K562 (cell line): ENCODE results near the gene STX1A. TPM values are rescaled to one million over a fixed set of nuclear protein-coding genes. Genes with fewer than 3 reads are reported as not detected.

ENCODE experiments used
- ATAC-seq: fragments of 200-7000 bp; cut with Tn5 transposase; 3 replicates; pipeline ENCODE4 v1.9.1; 2020; ENCODE audit warnings: moderate library complexity
- BruUV-seq: library from RNA; stranded (reverse); fragments of 400-500 nt; replicated peaks from 2 replicates; lab custom pipeline; 2021; lab: Mats Ljungman, UMichigan
- CTCF ChIA-PET: fragments of 300-600 bp; formaldehyde crosslinking; extraction: SDS; loops from one replicate; lab custom pipeline; 2021; ENCODE audit warnings: low intra/inter-chr PET ratio; lab: Yijun Ruan, JAX
- POLR2A ChIA-PET: fragments of 300-600, 350-650 bp; sonication (Branson Sonifier 250); formaldehyde crosslinking; extraction: SDS; loops from one replicate; lab custom pipeline; 2021; ENCODE audit warnings: antibody characterized with exemption, inconsistent platforms; lab: Yijun Ruan, JAX
- DNase-seq, 4 experiments: peaks; one replicate each; pipeline versions ENCODE4 v3.0.0 to v3.0.0-alpha.2; 2011 to 2018; ENCODE audit warnings: low spot score in 3 of 4, mixed read lengths in 3 of 4; ENCODE audit errors: extremely low read depth in 1 of 4
- FAIRE-seq: peaks from 2 replicates; lab custom pipeline; 2011; peaks lifted over from hg19 to GRCh38; lab: Jason Lieb, UNC
- H2AFZ ChIP-seq: 2 replicates; pipeline ENCODE4 v1.6.0; 2011; ENCODE audit warnings: low read depth, low read length, control low read depth, inconsistent platforms
- H3K27ac ChIP-seq: fragments of 200-600 bp; 3 replicates; pipeline ENCODE4 v1.8.0; 2011; ENCODE audit warnings: low read depth, mild to moderate bottlenecking, control low read depth, inconsistent platforms, low read length, moderate library complexity, mixed read lengths; ENCODE audit errors: extremely low read depth
- H3K27me3 ChIP-seq, 2 experiments: fragments of 300-600 bp in 1 of 2; 2 replicates in 1 of 2; 3 replicates in 1 of 2; pipeline versions ENCODE4 v1.6.0 to v1.8.0; 2011; ENCODE audit warnings: inconsistent platforms in 2 of 2, low read length in 2 of 2, mild to moderate bottlenecking in 1 of 2, mixed read lengths in 1 of 2, moderate library complexity in 1 of 2; ENCODE audit not compliant: control insufficient read depth in 2 of 2, insufficient read depth in 2 of 2
- H3K36me3 ChIP-seq: fragments of 300-600 bp; 3 replicates; pipeline ENCODE4 v1.8.0; 2011; ENCODE audit warnings: mild to moderate bottlenecking, low read length, inconsistent platforms; ENCODE audit not compliant: control insufficient read depth, insufficient read depth
- H3K4me1 ChIP-seq, 2 experiments: fragments of 200-600 bp in 1 of 2; replicated peaks in 1 of 2; 2 replicates in 1 of 2; 3 replicates in 1 of 2; pipeline versions ENCODE4 v1.5.1 to v1.8.0; 2011; ENCODE audit warnings: inconsistent platforms in 2 of 2, low read length in 2 of 2, mild to moderate bottlenecking in 1 of 2, mixed read lengths in 1 of 2, moderate library complexity in 1 of 2; ENCODE audit not compliant: control insufficient read depth in 2 of 2, insufficient read depth in 2 of 2
- H3K4me2 ChIP-seq: 2 replicates; pipeline ENCODE4 v1.6.1; 2011; ENCODE audit warnings: low read length, control low read depth, inconsistent platforms, mixed read lengths; ENCODE audit not compliant: insufficient read depth
- H3K4me3 ChIP-seq: fragments of 200-600 bp; sonication (generic), shearing (Covaris generic); 2 replicates; pipeline ENCODE4 v1.5.1; 2016; ENCODE audit warnings: control low read depth, inconsistent platforms
- H3K79me2 ChIP-seq: fragments of 200-600 bp; 3 replicates; pipeline ENCODE4 v1.8.0; 2011; ENCODE audit warnings: low read length, inconsistent platforms; ENCODE audit not compliant: control insufficient read depth, insufficient read depth
- H3K9ac ChIP-seq, 2 experiments: 2 replicates each; pipeline versions ENCODE4 v1.6.0 to v1.6.1; 2011; ENCODE audit warnings: low read depth in 2 of 2, low read length in 2 of 2, control low read depth in 1 of 2, inconsistent platforms in 1 of 2, mild to moderate bottlenecking in 1 of 2, mixed read lengths in 1 of 2; ENCODE audit not compliant: insufficient read depth in 1 of 2
- H3K9me1 ChIP-seq: one replicate; pipeline ENCODE4 v1.6.0; 2011; ENCODE audit warnings: inconsistent platforms, mild to moderate bottlenecking, low read length, moderate library complexity; ENCODE audit not compliant: control insufficient read depth, insufficient read depth
- H3K9me3 ChIP-seq: replicated peaks from 2 replicates; pipeline ENCODE4 v1.5.1; 2011; ENCODE audit warnings: low read depth, low read length, inconsistent platforms; ENCODE audit not compliant: control insufficient read depth, insufficient read depth
- H4K20me1 ChIP-seq: replicated peaks from 2 replicates; pipeline ENCODE4 v1.6.1; 2011; ENCODE audit warnings: low read length, inconsistent platforms, mixed read lengths; ENCODE audit not compliant: control insufficient read depth, insufficient read depth
- ZBTB1 ChIP-seq: sonication (generic); formaldehyde crosslinking; IDR thresholded peaks from 2 replicates; pipeline ENCODE4 v1.8.1; 2023; ENCODE audit warnings: missing genetic modification reagents, low read depth, mild to moderate bottlenecking, borderline replicate concordance
- WGBS: fragments of 100-300 bp; shearing (Covaris generic); methylation state at CpG from one replicate; pipeline ENCODE4 v1.1.6; 2016; ENCODE audit warnings: low coverage, mixed read lengths; ENCODE audit not compliant: insufficient coverage; ENCODE audit errors: missing lambda C conversion rate; 5-methylcytosine and 5-hydroxymethylcytosine counted together
- in situ Hi-C: fragments of 300-500 bp; cut with MboI; formaldehyde crosslinking; loops from 4 replicates; pipeline ENCODE4 v1.15.0; 2018; ENCODE audit warnings: inconsistent platforms, mixed read lengths
- intact Hi-C: fragments of 100-400 bp; cut with micrococcal nuclease; formaldehyde crosslinking; loops from 2 replicates; pipeline ENCODE4 v1.14.2; 2022
- polyA plus RNA-seq, 8 experiments: library from polyadenylated mRNA; depleted of rRNA in 4 of 8; stranded (reverse) in 5 of 8; unstranded in 3 of 8; fragments of >200 nt; fragmentation: Nextera tagmentation in 2 of 8; fragmentation: Illumina TruSeq in 1 of 8; extraction: Ambion mirVana in 2 of 8; extraction: Trizol in 1 of 8; gene quantifications; 2 replicates each; pipeline versions ENCODE4 v1.2.1 to v1.2.3, GENCODE V29; 2011 to 2014; ENCODE audit warnings: inconsistent platforms in 1 of 8, missing spikeins in 1 of 8
- total RNA-seq, 7 experiments: library from RNA; depleted of rRNA in 6 of 7; stranded (reverse); fragments of >200 nt in 6 of 7; fragmentation: Illumina TruSeq in 2 of 7; extraction: Trizol in 2 of 7; gene quantifications; 2 replicates each; pipeline versions ENCODE4 v1.2.1 to v1.2.3, GENCODE V29; 2011 to 2021; ENCODE audit warnings: low replicate concordance in 1 of 7
- TF ChIP-seq, protein P1 (sequence below), 2 experiments: fragments of 450-650 bp; IDR thresholded peaks; 2 replicates each; pipeline ENCODE4 v1.6.1; 2018; ENCODE audit warnings: mild to moderate bottlenecking in 2 of 2, low read depth in 1 of 2; ENCODE audit not compliant: partially characterized antibody in 2 of 2
- TF ChIP-seq, protein P2 (sequence below): fragments of 450-650 bp; IDR thresholded peaks from 2 replicates; pipeline ENCODE4 v1.6.1; 2016; ENCODE audit warnings: mild to moderate bottlenecking, moderate library complexity

Gene STX1A
- total and polyA plus RNA-seq, 9 of the 15 experiments (the other 6 are each of a cell fraction or from before 2014, with no cell fraction given) = 0.04 to 15.1 (median 6.3) TPM

DNA sequence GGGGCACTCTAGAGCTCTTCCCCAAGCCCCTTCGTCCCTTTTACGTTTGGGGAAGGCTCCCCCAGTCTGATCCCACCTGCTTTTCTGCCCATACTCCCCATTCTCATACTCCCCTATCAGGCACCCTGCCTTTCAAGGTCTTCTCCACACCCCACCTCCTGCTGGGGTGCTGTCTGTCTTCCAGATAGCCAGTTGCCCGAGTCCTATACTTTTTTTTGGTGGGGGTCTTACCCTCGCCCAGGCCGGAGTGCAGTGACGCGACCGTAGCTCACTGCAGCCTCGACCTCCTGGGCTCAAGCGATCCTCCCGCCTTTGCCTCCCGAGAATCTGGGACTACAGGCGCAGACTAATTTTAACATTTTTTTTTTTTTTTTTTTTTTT is 19.9 kb upstream of the STX1A start:
- intact Hi-C loops (loop anchor here (2.0 to 10.0 kb wide), 2 partner anchors 115 to 405 kb away; no protein-coding TSS in a partner anchor), in situ Hi-C loops (loop anchor here (10.0 kb wide), 1 partner anchor 405 kb away; no protein-coding TSS in a partner anchor)
- peaks cover 21% of the 10 kb centered on the region for H4K20me1 ChIP-seq
- peaks cover 4% of the 10 kb centered on the region for H3K9me1 ChIP-seq
- peak overlapping the region; percentile 91 for H3K4me2 ChIP-seq
- peak; percentile 3; the same call in 2 of the 3 replicates for ATAC-seq
- no peaks in the 10 kb centered on the region for H3K9me3 ChIP-seq
- peak overlapping the region; percentile 93 for H2AFZ ChIP-seq
- H3K27ac ChIP-seq = peak overlapping the region; percentile 86
- CTCF ChIA-PET = no interaction called here
- POLR2A ChIA-PET = interaction anchor here (0.5 to 2.3 kb wide), 7 partner anchors 9 to 144 kb away, joined by 3 to 9 read pairs (median 3); no protein-coding TSS in a partner anchor
- DNase-seq = no peak
- peaks cover 2 to 58% of the 10 kb centered on the region in 2 experiments; a peak in 4 of 5 replicates for H3K4me1 ChIP-seq
- H3K79me2 ChIP-seq = peaks cover 19% of the 10 kb centered on the region
- H3K4me3 ChIP-seq = peak overlapping the region; percentile 62
- H3K9ac ChIP-seq = peak overlapping the region; percentile 92 to 98
- no peaks in the 10 kb centered on the region for H3K27me3 ChIP-seq
- WGBS = 52% methylated on average over 13 of the region's 13 CpGs
- peaks cover 24% of the 10 kb centered on the region for H3K36me3 ChIP-seq
- no TSS peak for BruUV-seq
- FAIRE-seq = no peak
- TF ChIP-seq, protein P1, sequence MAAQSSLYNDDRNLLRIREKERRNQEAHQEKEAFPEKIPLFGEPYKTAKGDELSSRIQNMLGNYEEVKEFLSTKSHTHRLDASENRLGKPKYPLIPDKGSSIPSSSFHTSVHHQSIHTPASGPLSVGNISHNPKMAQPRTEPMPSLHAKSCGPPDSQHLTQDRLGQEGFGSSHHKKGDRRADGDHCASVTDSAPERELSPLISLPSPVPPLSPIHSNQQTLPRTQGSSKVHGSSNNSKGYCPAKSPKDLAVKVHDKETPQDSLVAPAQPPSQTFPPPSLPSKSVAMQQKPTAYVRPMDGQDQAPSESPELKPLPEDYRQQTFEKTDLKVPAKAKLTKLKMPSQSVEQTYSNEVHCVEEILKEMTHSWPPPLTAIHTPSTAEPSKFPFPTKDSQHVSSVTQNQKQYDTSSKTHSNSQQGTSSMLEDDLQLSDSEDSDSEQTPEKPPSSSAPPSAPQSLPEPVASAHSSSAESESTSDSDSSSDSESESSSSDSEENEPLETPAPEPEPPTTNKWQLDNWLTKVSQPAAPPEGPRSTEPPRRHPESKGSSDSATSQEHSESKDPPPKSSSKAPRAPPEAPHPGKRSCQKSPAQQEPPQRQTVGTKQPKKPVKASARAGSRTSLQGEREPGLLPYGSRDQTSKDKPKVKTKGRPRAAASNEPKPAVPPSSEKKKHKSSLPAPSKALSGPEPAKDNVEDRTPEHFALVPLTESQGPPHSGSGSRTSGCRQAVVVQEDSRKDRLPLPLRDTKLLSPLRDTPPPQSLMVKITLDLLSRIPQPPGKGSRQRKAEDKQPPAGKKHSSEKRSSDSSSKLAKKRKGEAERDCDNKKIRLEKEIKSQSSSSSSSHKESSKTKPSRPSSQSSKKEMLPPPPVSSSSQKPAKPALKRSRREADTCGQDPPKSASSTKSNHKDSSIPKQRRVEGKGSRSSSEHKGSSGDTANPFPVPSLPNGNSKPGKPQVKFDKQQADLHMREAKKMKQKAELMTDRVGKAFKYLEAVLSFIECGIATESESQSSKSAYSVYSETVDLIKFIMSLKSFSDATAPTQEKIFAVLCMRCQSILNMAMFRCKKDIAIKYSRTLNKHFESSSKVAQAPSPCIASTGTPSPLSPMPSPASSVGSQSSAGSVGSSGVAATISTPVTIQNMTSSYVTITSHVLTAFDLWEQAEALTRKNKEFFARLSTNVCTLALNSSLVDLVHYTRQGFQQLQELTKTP (IDR thresholded peaks at IDR 0.05; ENCODE audit: low read depth in 1 of 2, partially characterized antibody in 2 of 2) = peak in 1 of 2 experiments; percentile 31
- TF ChIP-seq ZBTB1 (CRISPR knock-in tag) = 0 out of 2 replicates have a peak, but pooled peaks have one; percentile 7
- TF ChIP-seq, protein P2, sequence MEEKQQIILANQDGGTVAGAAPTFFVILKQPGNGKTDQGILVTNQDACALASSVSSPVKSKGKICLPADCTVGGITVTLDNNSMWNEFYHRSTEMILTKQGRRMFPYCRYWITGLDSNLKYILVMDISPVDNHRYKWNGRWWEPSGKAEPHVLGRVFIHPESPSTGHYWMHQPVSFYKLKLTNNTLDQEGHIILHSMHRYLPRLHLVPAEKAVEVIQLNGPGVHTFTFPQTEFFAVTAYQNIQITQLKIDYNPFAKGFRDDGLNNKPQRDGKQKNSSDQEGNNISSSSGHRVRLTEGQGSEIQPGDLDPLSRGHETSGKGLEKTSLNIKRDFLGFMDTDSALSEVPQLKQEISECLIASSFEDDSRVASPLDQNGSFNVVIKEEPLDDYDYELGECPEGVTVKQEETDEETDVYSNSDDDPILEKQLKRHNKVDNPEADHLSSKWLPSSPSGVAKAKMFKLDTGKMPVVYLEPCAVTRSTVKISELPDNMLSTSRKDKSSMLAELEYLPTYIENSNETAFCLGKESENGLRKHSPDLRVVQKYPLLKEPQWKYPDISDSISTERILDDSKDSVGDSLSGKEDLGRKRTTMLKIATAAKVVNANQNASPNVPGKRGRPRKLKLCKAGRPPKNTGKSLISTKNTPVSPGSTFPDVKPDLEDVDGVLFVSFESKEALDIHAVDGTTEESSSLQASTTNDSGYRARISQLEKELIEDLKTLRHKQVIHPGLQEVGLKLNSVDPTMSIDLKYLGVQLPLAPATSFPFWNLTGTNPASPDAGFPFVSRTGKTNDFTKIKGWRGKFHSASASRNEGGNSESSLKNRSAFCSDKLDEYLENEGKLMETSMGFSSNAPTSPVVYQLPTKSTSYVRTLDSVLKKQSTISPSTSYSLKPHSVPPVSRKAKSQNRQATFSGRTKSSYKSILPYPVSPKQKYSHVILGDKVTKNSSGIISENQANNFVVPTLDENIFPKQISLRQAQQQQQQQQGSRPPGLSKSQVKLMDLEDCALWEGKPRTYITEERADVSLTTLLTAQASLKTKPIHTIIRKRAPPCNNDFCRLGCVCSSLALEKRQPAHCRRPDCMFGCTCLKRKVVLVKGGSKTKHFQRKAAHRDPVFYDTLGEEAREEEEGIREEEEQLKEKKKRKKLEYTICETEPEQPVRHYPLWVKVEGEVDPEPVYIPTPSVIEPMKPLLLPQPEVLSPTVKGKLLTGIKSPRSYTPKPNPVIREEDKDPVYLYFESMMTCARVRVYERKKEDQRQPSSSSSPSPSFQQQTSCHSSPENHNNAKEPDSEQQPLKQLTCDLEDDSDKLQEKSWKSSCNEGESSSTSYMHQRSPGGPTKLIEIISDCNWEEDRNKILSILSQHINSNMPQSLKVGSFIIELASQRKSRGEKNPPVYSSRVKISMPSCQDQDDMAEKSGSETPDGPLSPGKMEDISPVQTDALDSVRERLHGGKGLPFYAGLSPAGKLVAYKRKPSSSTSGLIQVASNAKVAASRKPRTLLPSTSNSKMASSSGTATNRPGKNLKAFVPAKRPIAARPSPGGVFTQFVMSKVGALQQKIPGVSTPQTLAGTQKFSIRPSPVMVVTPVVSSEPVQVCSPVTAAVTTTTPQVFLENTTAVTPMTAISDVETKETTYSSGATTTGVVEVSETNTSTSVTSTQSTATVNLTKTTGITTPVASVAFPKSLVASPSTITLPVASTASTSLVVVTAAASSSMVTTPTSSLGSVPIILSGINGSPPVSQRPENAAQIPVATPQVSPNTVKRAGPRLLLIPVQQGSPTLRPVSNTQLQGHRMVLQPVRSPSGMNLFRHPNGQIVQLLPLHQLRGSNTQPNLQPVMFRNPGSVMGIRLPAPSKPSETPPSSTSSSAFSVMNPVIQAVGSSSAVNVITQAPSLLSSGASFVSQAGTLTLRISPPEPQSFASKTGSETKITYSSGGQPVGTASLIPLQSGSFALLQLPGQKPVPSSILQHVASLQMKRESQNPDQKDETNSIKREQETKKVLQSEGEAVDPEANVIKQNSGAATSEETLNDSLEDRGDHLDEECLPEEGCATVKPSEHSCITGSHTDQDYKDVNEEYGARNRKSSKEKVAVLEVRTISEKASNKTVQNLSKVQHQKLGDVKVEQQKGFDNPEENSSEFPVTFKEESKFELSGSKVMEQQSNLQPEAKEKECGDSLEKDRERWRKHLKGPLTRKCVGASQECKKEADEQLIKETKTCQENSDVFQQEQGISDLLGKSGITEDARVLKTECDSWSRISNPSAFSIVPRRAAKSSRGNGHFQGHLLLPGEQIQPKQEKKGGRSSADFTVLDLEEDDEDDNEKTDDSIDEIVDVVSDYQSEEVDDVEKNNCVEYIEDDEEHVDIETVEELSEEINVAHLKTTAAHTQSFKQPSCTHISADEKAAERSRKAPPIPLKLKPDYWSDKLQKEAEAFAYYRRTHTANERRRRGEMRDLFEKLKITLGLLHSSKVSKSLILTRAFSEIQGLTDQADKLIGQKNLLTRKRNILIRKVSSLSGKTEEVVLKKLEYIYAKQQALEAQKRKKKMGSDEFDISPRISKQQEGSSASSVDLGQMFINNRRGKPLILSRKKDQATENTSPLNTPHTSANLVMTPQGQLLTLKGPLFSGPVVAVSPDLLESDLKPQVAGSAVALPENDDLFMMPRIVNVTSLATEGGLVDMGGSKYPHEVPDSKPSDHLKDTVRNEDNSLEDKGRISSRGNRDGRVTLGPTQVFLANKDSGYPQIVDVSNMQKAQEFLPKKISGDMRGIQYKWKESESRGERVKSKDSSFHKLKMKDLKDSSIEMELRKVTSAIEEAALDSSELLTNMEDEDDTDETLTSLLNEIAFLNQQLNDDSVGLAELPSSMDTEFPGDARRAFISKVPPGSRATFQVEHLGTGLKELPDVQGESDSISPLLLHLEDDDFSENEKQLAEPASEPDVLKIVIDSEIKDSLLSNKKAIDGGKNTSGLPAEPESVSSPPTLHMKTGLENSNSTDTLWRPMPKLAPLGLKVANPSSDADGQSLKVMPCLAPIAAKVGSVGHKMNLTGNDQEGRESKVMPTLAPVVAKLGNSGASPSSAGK = no peak
